SU-DHL-6 (cell line): Measurements from ENCODE around the gene CYYR1.

Experiments
- CTCF ChIP-seq: fragments of 200-600 bp; sonication (generic); IDR thresholded peaks from one replicate; pipeline ENCODE4 v1.5.1; 2017; ENCODE audit warnings: antibody characterized with exemption, mild to moderate bottlenecking, low read length, moderate library complexity; ENCODE audit not compliant: insufficient read depth, poor library complexity, severe bottlenecking
- EZH2phosphoT487 ChIP-seq: fragments of 200-600 bp; sonication (generic), shearing (Covaris generic); conservative IDR thresholded peaks from 2 replicates; pipeline ENCODE4 v1.6.1; 2018; ENCODE audit warnings: mild to moderate bottlenecking, antibody characterized with exemption, low read length, moderate library complexity, mixed read lengths

GRCh38 chr21:26570203-26570602 is 2.9 kb downstream of the CYYR1 start:
- TF ChIP-seq CTCF (no peak), EZH2phosphoT487 (no peak)
